Measurements from ENCODE around the gene ECHDC1.

ECHDC1 gene

DNA sequence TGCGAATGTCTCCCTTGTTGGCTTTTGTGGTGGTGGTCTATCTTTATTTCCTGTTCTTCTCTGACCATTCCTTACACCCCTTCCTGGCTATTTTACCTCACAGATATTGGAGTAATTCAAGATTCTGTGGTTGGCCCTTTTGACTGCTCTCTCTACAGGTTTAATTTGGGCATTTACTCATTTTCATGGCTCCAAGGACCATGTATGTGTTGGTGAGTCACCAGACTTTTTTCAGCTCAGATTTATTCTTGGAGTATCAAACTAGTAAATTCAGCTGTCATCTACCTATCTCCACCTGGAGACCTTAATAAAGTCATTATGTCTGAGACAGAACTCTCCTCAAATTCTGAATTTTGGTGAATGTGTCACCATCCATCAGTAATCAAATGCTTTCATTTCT is 61.2 kb downstream of the ECHDC1 start:
- H3K9ac ChIP-seq (ENCODE audit: low read length) = no peak overlapping the region
- H3K4me3 ChIP-seq (ENCODE audit: low read depth, low read length) = no peak overlapping the region
- H3K36me3 ChIP-seq (ENCODE audit: control insufficient read depth, insufficient read depth, low read length) = peaks cover 56% of the 10 kb centered on the region
- no peaks in the 10 kb centered on the region for H3K9me3 ChIP-seq (ENCODE audit: control insufficient read depth, insufficient read depth, low read depth, low read length)
- H3K27ac ChIP-seq (ENCODE audit: low read depth, low read length) = no peak overlapping the region
- H3K4me1 ChIP-seq (ENCODE audit: control insufficient read depth, insufficient read depth, low read length) = no peaks in the 10 kb centered on the region
- H3K27me3 ChIP-seq (ENCODE audit: control insufficient read depth, insufficient read depth, low read length) = no peaks in the 10 kb centered on the region

DNA sequence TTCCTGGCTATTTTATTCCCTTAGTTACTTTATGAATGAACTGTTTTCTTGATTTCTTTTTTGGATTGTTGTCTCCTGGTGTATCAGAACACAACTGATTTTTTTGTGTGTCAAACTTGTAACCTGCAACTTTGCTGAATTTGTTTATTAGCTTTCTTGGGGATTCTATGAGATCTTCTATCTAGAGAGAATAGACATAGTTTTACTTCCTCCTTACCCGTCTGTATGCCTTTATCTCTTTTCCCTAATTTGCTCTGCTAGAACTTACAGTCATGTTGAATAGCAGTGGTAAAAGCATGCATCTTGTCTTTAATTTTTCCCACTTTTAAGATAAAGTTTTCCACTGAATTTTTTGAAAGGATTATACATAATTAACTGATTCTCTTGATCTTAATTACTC is 63.6 kb downstream of the ECHDC1 start:
- H3K4me1 ChIP-seq (ENCODE audit: control insufficient read depth, insufficient read depth, low read length) = no peaks in the 10 kb centered on the region
- H3K27me3 ChIP-seq (ENCODE audit: control insufficient read depth, insufficient read depth, low read length) = no peaks in the 10 kb centered on the region
- no peak overlapping the region for H3K4me3 ChIP-seq (ENCODE audit: low read depth, low read length)
- H3K36me3 ChIP-seq (ENCODE audit: control insufficient read depth, insufficient read depth, low read length) = peaks cover 33% of the 10 kb centered on the region
- no peak overlapping the region for H3K9ac ChIP-seq (ENCODE audit: low read length)
- H3K9me3 ChIP-seq (ENCODE audit: control insufficient read depth, insufficient read depth, low read depth, low read length) = no peaks in the 10 kb centered on the region
- H3K27ac ChIP-seq (ENCODE audit: low read depth, low read length) = no peak overlapping the region

DNA sequence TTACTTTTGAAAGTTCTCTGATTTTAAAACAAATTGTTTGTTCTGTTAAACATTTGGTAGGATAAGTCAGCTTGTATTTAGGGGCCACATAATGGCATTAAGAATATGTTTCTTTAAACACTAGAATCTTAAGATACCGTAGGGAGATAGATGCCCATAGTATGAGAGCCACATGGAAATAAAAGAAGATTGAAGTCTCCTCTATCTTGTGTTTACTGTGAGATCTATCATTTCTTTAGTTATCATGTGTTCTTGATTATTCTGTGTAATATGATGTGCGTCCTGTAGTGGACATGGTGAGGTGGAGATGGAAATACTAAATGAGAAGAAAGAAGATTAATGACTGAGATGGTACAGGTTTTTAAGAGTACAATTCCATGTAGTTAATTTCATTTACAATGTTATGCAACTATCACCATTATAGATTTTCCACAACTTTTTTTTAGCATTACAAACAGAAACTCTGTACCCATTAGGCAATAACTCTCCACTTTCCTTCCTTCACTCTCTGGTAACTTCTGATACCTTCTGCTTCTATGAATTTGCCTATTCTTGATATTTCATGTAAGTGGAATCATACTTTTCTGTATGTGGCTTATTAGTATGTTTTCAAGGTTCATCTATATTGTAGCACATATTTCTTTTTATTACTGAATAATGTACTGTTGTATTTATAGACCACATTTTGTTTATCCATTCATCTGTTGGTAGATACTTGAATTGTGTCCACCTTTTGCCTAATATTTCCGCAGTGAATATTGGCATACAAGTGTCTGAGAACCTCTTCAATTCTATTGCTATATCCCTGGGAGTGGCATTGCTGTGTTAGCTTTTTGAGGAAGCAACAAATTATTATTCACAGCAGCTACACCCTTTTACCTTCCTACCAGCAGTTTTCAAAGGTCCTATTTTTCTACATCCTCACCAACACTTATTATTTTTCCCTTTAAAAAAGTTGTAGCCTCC is 65.2 kb downstream of the ECHDC1 start:
- Histone ChIP-seq H3K9me3 (ENCODE audit: control insufficient read depth, insufficient read depth, low read depth, low read length) (no peaks in the 10 kb centered on the region), H3K27me3 (ENCODE audit: control insufficient read depth, insufficient read depth, low read length) (no peaks in the 10 kb centered on the region), H3K4me3 (ENCODE audit: low read depth, low read length) (no peak overlapping the region), H3K27ac (ENCODE audit: low read depth, low read length) (no peak overlapping the region), H3K9ac (ENCODE audit: low read length) (no peak overlapping the region), H3K36me3 (ENCODE audit: control insufficient read depth, insufficient read depth, low read length) (peaks cover 24% of the 10 kb centered on the region), H3K4me1 (ENCODE audit: control insufficient read depth, insufficient read depth, low read length) (no peaks in the 10 kb centered on the region)

DNA sequence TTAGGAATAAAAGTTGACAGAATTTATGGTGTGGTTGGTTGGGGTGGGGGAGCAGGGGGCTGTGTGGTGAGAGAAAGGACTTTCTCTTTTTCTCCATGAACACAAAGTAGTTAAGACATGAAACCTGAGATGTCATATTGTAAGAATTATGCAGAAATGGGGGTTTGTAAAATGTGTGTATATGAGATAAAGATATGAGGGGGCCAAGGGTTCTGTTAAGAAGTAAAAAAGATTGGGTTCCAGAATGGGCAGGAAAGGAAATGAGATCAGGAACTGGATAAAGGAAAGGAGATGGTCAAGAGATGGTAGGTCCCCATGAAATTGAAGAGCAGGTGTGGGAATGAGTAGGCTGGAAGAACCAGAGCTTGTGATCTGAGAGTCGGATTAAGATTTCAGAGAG is 67.1 kb downstream of the ECHDC1 start:
- Histone ChIP-seq H3K9me3 (ENCODE audit: control insufficient read depth, insufficient read depth, low read depth, low read length) (no peaks in the 10 kb centered on the region), H3K36me3 (ENCODE audit: control insufficient read depth, insufficient read depth, low read length) (peaks cover 11% of the 10 kb centered on the region), H3K4me1 (ENCODE audit: control insufficient read depth, insufficient read depth, low read length) (no peaks in the 10 kb centered on the region), H3K9ac (ENCODE audit: low read length) (no peak overlapping the region), H3K4me3 (ENCODE audit: low read depth, low read length) (no peak overlapping the region), H3K27me3 (ENCODE audit: control insufficient read depth, insufficient read depth, low read length) (no peaks in the 10 kb centered on the region), H3K27ac (ENCODE audit: low read depth, low read length) (no peak overlapping the region)

DNA sequence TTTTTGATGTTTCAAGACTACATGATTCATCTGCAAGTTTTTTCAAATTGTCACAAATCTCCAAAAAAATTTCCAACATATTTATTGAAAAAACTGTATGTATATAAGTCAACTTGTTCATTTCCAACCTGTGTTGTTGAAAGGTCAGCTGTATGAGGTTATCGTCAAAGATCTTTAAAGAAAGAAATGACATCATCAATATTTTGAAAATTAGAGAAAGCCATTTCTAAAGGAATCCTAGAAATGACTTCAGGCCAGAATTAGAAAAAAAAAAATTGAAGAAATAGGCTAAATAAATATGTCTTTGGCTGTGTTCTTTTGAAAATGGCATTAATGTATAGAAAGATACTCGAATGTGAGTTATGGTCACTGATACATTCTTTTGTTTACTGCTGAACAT is 69.9 kb downstream of the ECHDC1 start:
- Histone ChIP-seq H3K36me3 (ENCODE audit: control insufficient read depth, insufficient read depth, low read length) (no peaks in the 10 kb centered on the region), H3K4me1 (ENCODE audit: control insufficient read depth, insufficient read depth, low read length) (peaks cover 7% of the 10 kb centered on the region; the same call in 1 of the 2 replicates), H3K9ac (ENCODE audit: low read length) (no peak overlapping the region), H3K27me3 (ENCODE audit: control insufficient read depth, insufficient read depth, low read length) (no peaks in the 10 kb centered on the region), H3K27ac (ENCODE audit: low read depth, low read length) (no peak overlapping the region), H3K9me3 (ENCODE audit: control insufficient read depth, insufficient read depth, low read depth, low read length) (no peaks in the 10 kb centered on the region), H3K4me3 (ENCODE audit: low read depth, low read length) (no peak overlapping the region)

DNA sequence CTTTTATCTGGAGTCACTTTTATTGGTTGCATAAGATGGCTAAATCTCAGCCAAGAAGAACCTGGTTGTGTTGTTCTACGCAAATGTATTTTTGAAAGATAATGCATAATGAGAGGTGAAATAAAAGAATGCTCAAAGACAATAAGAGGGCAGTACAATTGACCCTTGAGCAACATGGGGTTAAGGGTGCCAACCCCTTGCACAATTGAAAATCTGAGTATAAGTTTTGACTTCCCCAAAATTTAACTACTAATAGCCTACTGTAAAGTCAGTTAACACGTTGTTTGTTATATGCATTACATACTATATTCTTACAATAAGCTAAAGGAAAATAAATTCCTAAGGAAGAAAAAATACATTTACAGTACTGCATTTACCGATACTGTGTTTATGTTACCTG is 70.8 kb downstream of the ECHDC1 start:
- Histone ChIP-seq H3K4me1 (ENCODE audit: control insufficient read depth, insufficient read depth, low read length) (peaks cover 7% of the 10 kb centered on the region; the same call in 1 of the 2 replicates), H3K9me3 (ENCODE audit: control insufficient read depth, insufficient read depth, low read depth, low read length) (no peaks in the 10 kb centered on the region), H3K27me3 (ENCODE audit: control insufficient read depth, insufficient read depth, low read length) (no peaks in the 10 kb centered on the region), H3K36me3 (ENCODE audit: control insufficient read depth, insufficient read depth, low read length) (no peaks in the 10 kb centered on the region), H3K27ac (ENCODE audit: low read depth, low read length) (no peak overlapping the region), H3K4me3 (ENCODE audit: low read depth, low read length) (no peak overlapping the region), H3K9ac (ENCODE audit: low read length) (no peak overlapping the region)

DNA sequence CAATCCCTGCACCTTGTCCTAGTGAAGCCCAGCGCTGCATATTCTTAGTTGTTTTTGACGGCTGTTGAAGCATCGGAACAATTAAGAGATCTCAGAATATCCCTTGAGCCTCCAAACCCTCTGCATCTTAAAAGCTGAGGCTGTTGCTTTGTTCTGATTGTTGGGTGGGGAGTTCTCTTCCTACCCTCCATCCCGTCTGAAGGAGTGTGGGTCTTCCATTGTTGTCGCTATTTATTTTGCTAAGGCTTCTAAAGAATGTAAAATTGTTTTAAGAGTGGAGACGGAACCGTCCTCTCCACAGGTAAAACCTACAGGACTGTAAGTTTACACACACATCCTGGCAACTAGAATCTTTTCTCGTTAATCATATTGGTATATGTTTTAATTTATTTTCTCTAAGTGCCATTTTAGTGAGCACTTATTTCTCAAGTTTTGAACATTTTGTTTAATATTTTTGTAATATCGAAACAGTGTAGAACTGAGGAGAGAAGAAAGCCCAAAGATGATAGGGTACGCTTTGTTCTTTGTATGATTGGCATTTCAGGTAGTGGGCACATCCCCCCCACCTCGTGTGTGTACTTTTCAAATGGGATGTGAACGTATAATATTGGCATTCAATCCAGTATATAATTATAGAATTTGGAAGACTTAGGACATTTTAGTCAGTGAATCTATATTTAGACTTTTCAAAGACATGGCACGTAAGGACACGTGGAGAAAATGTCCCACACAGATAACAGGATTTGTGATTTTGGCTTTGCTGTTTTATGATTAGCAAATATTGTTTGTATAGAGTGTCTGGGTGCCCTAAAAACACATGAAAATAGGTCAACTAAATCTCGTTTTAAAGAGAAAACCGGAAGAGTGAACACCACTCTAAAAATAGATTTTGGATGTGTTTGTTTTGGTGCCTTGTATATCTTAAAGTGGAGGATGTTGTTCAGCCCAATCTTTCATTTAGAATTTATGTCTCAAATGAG is 75.5 kb downstream of the ECHDC1 start:
- Histone ChIP-seq H3K4me3 (ENCODE audit: low read depth, low read length) (peak overlapping the region; percentile 82), H3K9me3 (ENCODE audit: control insufficient read depth, insufficient read depth, low read depth, low read length) (no peaks in the 10 kb centered on the region), H3K27me3 (ENCODE audit: control insufficient read depth, insufficient read depth, low read length) (no peaks in the 10 kb centered on the region), H3K9ac (ENCODE audit: low read length) (peak overlapping the region; percentile 93), H3K27ac (ENCODE audit: low read depth, low read length) (peak overlapping the region; percentile 91), H3K36me3 (ENCODE audit: control insufficient read depth, insufficient read depth, low read length) (no peaks in the 10 kb centered on the region), H3K4me1 (ENCODE audit: control insufficient read depth, insufficient read depth, low read length) (peaks cover 13% of the 10 kb centered on the region; the same call in 1 of the 2 replicates)

DNA sequence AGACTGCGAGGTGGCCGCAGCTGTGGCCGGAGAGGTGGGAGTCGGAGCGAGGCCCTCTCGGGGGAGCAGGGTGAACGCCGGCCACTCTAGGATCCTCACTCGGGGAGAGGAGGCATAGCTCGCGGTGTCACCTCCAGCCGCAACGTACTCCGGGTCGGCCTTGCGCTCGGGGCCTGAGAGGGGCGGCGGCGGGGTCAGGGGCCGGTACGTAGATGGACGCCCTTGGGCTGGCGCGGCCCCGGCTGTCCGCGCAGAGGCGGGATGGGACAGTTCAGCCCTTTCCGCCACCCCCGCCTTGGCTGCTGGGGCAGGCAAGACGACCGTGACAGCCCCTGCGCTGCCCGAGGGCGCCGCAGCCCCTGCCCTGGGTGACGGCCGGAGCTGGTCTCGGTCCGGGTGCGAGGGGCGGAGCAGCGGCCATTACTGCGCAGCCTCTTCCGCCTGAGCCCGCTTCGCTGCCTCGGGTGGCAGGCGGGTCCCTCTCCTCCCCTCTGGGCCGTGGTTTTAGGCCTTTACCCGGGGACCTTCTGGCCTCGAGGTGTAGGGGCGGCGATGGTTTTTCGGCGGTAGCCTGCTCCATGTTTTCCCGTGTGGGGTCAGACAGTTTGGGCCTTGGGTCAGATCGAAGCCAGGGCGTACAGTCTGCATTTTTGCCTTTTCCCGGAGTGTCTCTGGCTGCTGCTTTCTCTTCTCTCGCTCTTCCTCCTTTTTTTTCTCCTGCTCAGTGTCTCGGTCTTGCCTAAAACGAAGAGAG is 76.3 kb downstream of the ECHDC1 start:
- H3K27ac ChIP-seq (ENCODE audit: low read depth, low read length) = peak overlapping the region; percentile 91
- no peaks in the 10 kb centered on the region for H3K27me3 ChIP-seq (ENCODE audit: control insufficient read depth, insufficient read depth, low read length)
- no peaks in the 10 kb centered on the region for H3K36me3 ChIP-seq (ENCODE audit: control insufficient read depth, insufficient read depth, low read length)
- peak overlapping the region; percentile 93 for H3K9ac ChIP-seq (ENCODE audit: low read length)
- peaks cover 13% of the 10 kb centered on the region; the same call in 1 of the 2 replicates for H3K4me1 ChIP-seq (ENCODE audit: control insufficient read depth, insufficient read depth, low read length)
- peak overlapping the region; percentile 82 for H3K4me3 ChIP-seq (ENCODE audit: low read depth, low read length)
- no peaks in the 10 kb centered on the region for H3K9me3 ChIP-seq (ENCODE audit: control insufficient read depth, insufficient read depth, low read depth, low read length)

DNA sequence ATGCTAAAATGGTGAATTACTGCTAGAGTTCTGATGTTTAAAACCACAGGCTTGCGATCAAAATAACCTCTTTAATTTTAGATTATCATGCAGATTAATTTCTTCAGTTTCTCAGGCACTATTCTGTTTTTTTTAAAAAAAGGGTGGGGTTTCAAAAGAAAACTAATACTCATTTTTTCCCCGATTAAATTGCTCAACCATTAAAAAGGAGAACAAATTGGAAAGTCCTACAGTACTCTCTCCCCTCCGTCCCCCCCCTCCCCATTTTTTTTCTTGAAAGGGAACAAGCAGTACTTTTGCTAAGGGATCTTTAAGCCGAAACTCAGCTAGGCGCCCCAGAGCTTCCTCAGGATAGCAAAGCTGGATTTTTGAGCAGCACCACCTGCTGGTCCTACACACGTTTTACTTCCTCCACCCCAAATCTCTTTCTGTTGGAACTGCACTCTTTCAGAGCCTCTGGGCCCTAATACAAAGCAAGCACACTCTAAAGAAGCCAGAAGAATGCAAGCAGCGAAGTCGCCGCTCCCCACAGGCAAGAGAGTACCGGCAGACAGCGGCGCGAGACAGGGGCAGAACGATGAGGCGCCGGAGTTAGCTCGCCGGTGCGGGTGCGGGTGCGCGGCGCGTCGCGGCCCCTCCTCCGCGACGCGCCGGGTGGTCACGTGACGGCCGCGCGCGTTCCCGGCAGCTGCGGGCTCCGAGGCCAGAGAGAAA is 77.1 kb downstream of the ECHDC1 start, which contains the start of gene RNF146:
Gene RNF146 (plus strand): TSS at position 687 of the 714 bp plus-strand sequence. CDS start 13,475 bp downstream, outside the sequence.
- Histone ChIP-seq H3K4me1 (ENCODE audit: control insufficient read depth, insufficient read depth, low read length) (peaks cover 13% of the 10 kb centered on the region; the same call in 1 of the 2 replicates), H3K9ac (ENCODE audit: low read length) (peak within 1 kb of the TSS; percentile 93), H3K27me3 (ENCODE audit: control insufficient read depth, insufficient read depth, low read length) (no peaks in the 10 kb centered on the region), H3K9me3 (ENCODE audit: control insufficient read depth, insufficient read depth, low read depth, low read length) (no peaks in the 10 kb centered on the region), H3K27ac (ENCODE audit: low read depth, low read length) (peak within 1 kb of the TSS; percentile 91), H3K4me3 (ENCODE audit: low read depth, low read length) (peak within 1 kb of the TSS; percentile 82), H3K36me3 (ENCODE audit: control insufficient read depth, insufficient read depth, low read length) (no peaks in the 10 kb centered on the region)

DNA sequence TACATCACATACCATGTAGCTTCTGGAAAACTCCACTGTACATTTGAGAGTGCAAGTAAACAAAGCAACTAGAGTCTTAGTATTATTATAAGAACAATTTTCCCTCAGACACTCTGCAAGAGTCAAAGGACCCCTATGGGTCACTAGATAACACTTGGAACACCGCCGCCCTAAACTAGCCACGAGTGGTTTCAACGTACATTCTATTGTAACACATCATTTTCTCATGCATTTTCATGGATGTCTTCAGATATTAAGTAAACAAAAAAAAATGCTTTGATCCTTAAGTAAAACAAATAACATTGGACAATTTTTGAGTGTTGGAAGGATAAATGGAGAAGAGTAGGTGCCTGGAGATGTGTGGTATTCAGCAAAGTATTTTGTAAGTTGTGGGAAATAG is 79.9 kb downstream of the ECHDC1 start:
- H3K4me1 ChIP-seq (ENCODE audit: control insufficient read depth, insufficient read depth, low read length) = peaks cover 6% of the 10 kb centered on the region; the same call in 1 of the 2 replicates
- H3K9ac ChIP-seq (ENCODE audit: low read length) = no peak overlapping the region
- H3K9me3 ChIP-seq (ENCODE audit: control insufficient read depth, insufficient read depth, low read depth, low read length) = no peaks in the 10 kb centered on the region
- no peaks in the 10 kb centered on the region for H3K27me3 ChIP-seq (ENCODE audit: control insufficient read depth, insufficient read depth, low read length)
- no peak overlapping the region for H3K27ac ChIP-seq (ENCODE audit: low read depth, low read length)
- no peaks in the 10 kb centered on the region for H3K36me3 ChIP-seq (ENCODE audit: control insufficient read depth, insufficient read depth, low read length)
- no peak overlapping the region for H3K4me3 ChIP-seq (ENCODE audit: low read depth, low read length)

Data from HUES6 (cell line).